Kasumi-1 (cell line): Measurements from ENCODE around the gene SDK1.
"Not testable (repeated sequence)": the region's sequence is repeated elsewhere in the genome, so short reads cannot be mapped to it uniquely, and the experiment has no call there.

ENCODE experiments used
- DNase-seq, 2 experiments: peaks; one replicate each; lab custom pipeline; 2025; lab: John Stamatoyannopoulos, UW

SDK1 gene

GRCh38 chr7:4314316-4314715 lies 1013.3 kb downstream of the SDK1 start:
- DNase-seq, result not testable (repeated sequence)
